Psoas muscle (tissue), 8 donors: Measurements from ENCODE around the gene NMNAT1. TPM values are rescaled to one million over a fixed set of nuclear protein-coding genes. Genes with fewer than 3 reads are reported as not detected.

Experiments
- ATAC-seq, 4 donors: fragments of 200-7000 bp; cut with Tn5 transposase; one replicate each; pipeline ENCODE4 v1.9.1; 2020; ENCODE audit warnings: moderate library complexity in 3 of 4, mild to moderate bottlenecking in 2 of 4
- DNase-seq, 2 donors: peaks; one replicate each; pipeline ENCODE4 v3.0.0-alpha.2; 2020
- H3K27ac ChIP-seq: fragments of 200-600 bp; one replicate; pipeline ENCODE4 v1.8.0; 2022
- H3K27me3 ChIP-seq, 3 donors: fragments of 200-600 bp in 1 of 3; one replicate each; pipeline versions ENCODE4 v1.6.1 to v1.8.0; 2013 to 2022; ENCODE audit warnings: low read length in 2 of 3, mild to moderate bottlenecking in 2 of 3, moderate library complexity in 1 of 3; ENCODE audit not compliant: insufficient read depth in 3 of 3
- H3K36me3 ChIP-seq, 2 donors: fragments of 200-600 bp in 1 of 2; one replicate each; pipeline versions ENCODE4 v1.6.1 to v1.8.0; 2013 to 2022; ENCODE audit warnings: low read depth in 1 of 2, mild to moderate bottlenecking in 1 of 2, moderate library complexity in 1 of 2; ENCODE audit not compliant: insufficient read depth in 1 of 2
- H3K4me1 ChIP-seq: fragments of 200-600 bp; one replicate; pipeline ENCODE4 v1.8.0; 2022
- H3K4me3 ChIP-seq: fragments of 200-600 bp; one replicate; pipeline ENCODE4 v1.8.0; 2022; ENCODE audit warnings: mild to moderate bottlenecking
- H3K9me3 ChIP-seq: fragments of 200-600 bp; one replicate; pipeline ENCODE4 v1.8.0; 2022
- WGBS, 3 donors: extraction: QIAGEN DNeasy Blood & Tissue Kit; methylation state at CpG; one replicate each; pipeline versions ENCODE4 v1.1.6 to v1.1.7; 2013; 5-methylcytosine and 5-hydroxymethylcytosine counted together
- intact Hi-C, 2 donors: fragments of 100-400 bp; cut with DNase I; formaldehyde crosslinking; loops; one replicate each; pipeline versions ENCODE4 v1.11.0 to v1.14.2; 2022
- long read RNA-seq, 2 donors: library from polyadenylated mRNA; unstranded; transcript quantifications; one replicate each; pipeline ENCODE4 v2.0.0, GENCODE V29; 2021
- polyA plus RNA-seq, 3 donors: library from polyadenylated mRNA; stranded (reverse); fragments of 200-250 nt; gene quantifications; one replicate each; pipeline ENCODE4 v1.2.3, GENCODE V29; 2013
- total RNA-seq, 4 donors: library from RNA; stranded (reverse); fragmentation: NEBNext Ultra II Directional in 2 of 4; extraction: Animal tissue kit (Norgen Biotek cat#: 25700) in 2 of 4; gene quantifications; one replicate each; pipeline versions ENCODE4 v1.2.1 to v1.2.4, GENCODE V29; 2021 to 2023
- TF ChIP-seq, protein P1 (sequence below): fragments of 200-600 bp; IDR thresholded peaks from one replicate; pipeline ENCODE4 v1.8.0; 2022; ENCODE audit warnings: antibody characterized with exemption
- donor health status: healthy with polysubstance abuse.
- donor health status: DM: no; HTN: no; CAD: no; lungs with moderate emphysema.
- donor health status: Bipolar disorder and iron deficiency.
- donor health status: healthy.
- donor health status: DM: yes; HTN: yes; CAD: no.
- donor health status: DM: no; HTN: no; CAD: no.
- donor health status: DM: no; HTN: no; CAD: no.
- donor health status: DM: yes; HTN: yes; CAD: no.

NMNAT1 gene
- total RNA-seq (10 to 100 TPM in 3 of 4 donors, 1 to 10 TPM in 1; 8.0 to 18.2 (median 14.0) TPM), polyA plus RNA-seq (10 to 100 TPM in 2 of 3 donors, 1 to 10 TPM in 1; 6.9 to 16.9 (median 10.2) TPM)
- long read RNA-seq, donor 1, partial matches to known transcripts, result 0 of 6 reads
- long read RNA-seq, donor 1, other reads (novel, unspliced or antisense), result 2 of 6 reads
- long read RNA-seq, donor 2, transcript NMNAT1-201 (5 exons, 3,781 nt), result major isoform, 14 of 22 reads
- long read RNA-seq, donor 2, partial matches to known transcripts, result 1 of 22 reads
- long read RNA-seq, donor 2, other reads (novel, unspliced or antisense), result 6 of 22 reads

DNA sequence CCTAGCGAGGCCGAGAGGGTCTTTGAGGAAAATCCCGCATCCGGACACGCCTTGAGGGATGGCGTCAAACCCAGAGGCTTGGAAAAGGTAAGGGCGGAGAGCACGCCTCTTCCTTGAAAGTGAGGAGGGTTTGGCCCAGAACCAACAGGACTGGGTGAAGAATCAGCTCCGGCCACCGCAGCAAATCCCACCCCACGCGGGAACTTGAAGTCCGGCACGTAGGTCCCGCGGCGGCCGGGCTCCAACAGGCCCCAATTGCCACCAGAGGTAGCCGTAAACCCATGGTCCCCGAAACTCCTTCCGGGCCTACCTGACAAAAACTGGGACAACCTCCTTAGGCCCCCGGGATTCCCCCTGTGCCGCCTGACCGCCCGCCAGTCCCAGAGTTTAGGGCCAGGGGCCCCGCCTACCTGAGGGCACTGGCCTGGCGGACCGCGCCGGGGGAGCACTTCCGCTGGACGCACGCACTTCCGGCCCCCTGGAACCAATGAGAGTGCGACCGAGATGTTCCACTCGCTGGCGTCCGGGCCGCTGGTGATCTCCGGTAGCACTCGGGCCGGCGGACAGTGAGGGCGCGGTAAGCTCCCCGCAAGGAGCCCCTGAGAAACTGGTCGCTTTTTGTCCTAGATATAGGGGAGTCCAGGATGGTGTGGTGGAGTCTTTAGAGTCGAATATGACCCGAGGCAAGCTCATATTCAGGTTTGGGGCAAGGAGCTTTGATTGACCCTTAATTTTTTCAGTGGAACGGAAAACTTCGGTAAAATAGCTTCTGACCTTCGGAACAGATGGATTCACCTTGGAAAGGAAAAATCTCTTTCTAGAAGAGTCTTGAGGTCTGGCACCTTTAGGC is at the start of gene NMNAT1, which contains the start of gene LZIC:
Gene NMNAT1, plus strand, starts transcription at position 537 of the 850 bp plus-strand sequence. CDS start 28,599 bp downstream, outside the sequence.
Gene LZIC, minus strand, starts transcription at position 453 of the 850 bp plus-strand sequence. CDS start 6,772 bp downstream, outside the sequence.
- H3K4me3 ChIP-seq, result peak within 1 kb of the TSS; percentile 91
- H3K27me3 ChIP-seq, result no peaks in the 10 kb centered on the region
- peaks cover 31% of the 10 kb centered on the region for H3K4me1 ChIP-seq
- ATAC-seq (peak; percentile 98 to 100 (median 99)), DNase-seq (peak; percentile 93 to 96)
- WGBS, 3 donors, result 0 to 1% (median 1%) methylated on average over 52 to 53 of the region's 53 CpGs
- intact Hi-C loops, result loop anchor here (2.0 to 10.0 kb wide), 5 partner anchors 32 to 90 kb away; partner anchors contain the start of genes UBE4B (in 2 of the 2) and CTNNBIP1 (in 1 of the 2)
- TF ChIP-seq, protein P1, sequence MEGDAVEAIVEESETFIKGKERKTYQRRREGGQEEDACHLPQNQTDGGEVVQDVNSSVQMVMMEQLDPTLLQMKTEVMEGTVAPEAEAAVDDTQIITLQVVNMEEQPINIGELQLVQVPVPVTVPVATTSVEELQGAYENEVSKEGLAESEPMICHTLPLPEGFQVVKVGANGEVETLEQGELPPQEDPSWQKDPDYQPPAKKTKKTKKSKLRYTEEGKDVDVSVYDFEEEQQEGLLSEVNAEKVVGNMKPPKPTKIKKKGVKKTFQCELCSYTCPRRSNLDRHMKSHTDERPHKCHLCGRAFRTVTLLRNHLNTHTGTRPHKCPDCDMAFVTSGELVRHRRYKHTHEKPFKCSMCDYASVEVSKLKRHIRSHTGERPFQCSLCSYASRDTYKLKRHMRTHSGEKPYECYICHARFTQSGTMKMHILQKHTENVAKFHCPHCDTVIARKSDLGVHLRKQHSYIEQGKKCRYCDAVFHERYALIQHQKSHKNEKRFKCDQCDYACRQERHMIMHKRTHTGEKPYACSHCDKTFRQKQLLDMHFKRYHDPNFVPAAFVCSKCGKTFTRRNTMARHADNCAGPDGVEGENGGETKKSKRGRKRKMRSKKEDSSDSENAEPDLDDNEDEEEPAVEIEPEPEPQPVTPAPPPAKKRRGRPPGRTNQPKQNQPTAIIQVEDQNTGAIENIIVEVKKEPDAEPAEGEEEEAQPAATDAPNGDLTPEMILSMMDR, result no peak
- H3K9me3 ChIP-seq, result no peaks in the 10 kb centered on the region
- peak within 1 kb of the TSS; percentile 91 for H3K27ac ChIP-seq
- peaks cover 0 to 36% of the 10 kb centered on the region in 2 donors for H3K36me3 ChIP-seq

DNA sequence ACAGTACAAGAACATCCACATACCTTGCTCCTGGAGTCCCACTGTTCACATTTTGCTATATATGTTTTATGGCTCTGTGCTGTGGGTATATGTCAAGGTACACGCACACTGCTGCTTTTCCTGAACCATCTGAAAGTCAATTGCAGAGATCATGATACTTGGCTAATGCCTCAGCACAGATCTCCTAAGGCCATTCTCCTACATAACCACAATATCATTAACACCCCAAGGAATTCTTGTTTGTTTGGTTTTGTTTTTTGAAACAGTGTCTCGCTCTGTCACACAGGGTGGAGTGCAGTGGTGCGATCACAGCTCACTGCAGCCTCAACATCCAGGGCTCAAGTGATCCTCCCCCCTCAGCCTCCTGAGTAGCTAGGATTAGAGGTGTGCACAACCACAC is 49.2 kb upstream of the NMNAT1 start:
- no peak overlapping the region for H3K4me3 ChIP-seq
- intact Hi-C loops, result no loop called here
- no peaks in the 10 kb centered on the region for H3K9me3 ChIP-seq
- peaks cover 21% of the 10 kb centered on the region for H3K4me1 ChIP-seq
- ATAC-seq, result no peak
- no peaks in the 10 kb centered on the region for H3K36me3 ChIP-seq
- TF ChIP-seq, protein P1, result no peak
- 80 to 92% (median 85%) methylated on average over 3 of the region's 3 CpGs for WGBS, 3 donors
- no peaks in the 10 kb centered on the region for H3K27me3 ChIP-seq
- H3K27ac ChIP-seq, result no peak overlapping the region
- DNase-seq, result no peak

DNA sequence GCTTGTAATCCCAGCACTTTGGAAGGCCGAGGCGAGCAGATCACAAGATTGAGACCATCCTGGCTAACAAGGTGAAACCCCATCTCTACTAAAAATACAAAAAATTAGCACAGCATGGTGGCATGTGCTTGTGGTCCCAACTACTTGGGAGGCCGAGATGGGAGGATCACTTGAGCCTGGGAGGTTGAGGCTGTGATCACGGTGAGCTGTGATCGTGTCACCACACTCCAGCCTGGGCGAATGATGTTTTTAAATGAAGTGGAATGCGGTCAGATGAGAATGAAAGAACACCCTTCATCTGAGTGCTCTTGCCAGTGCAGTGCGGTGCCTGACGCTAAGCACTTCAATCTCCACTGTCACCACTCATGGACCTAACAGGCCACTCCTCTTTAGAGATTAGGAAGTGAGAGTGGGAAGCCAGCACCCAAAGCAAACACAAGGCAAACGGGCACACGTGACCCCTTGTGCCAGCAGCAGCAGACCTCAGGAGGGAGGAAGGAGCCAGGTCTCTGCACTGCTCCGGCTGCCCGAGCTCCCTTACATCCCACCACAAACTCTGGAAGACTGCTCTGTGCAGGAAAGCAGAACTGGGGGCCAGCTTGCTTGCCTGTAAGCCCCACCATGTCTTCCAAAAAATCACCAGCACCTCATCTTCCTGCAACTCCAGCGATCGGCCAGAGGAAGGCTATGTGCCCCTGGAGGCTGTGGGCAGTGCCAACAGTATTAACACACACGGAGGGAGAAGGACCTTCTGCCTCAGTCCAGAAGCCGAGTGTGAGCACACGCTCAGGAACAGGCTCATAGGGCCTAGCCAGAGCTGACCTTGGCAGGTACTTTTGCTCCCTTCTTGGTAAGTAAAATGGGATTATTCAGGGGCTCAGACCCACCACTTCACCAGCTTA is 42.9 kb upstream of the NMNAT1 start:
- peak; percentile 47 to 71 (median 65) for ATAC-seq
- Histone ChIP-seq H3K4me3 (peak overlapping the region; percentile 28), H3K9me3 (no peaks in the 10 kb centered on the region), H3K36me3 (no peaks in the 10 kb centered on the region), H3K4me1 (peaks cover 26% of the 10 kb centered on the region), H3K27me3 (no peaks in the 10 kb centered on the region), H3K27ac (peak overlapping the region; percentile 61)
- 41 to 72% (median 54%) methylated on average over 18 of the region's 18 CpGs for WGBS, 3 donors
- TF ChIP-seq, protein P1, result no peak
- DNase-seq, result peak in 1 of 2 donors; percentile 44
- intact Hi-C loops, result no loop called here
